ENCODE measurements around the gene LRRC7.

DNA sequence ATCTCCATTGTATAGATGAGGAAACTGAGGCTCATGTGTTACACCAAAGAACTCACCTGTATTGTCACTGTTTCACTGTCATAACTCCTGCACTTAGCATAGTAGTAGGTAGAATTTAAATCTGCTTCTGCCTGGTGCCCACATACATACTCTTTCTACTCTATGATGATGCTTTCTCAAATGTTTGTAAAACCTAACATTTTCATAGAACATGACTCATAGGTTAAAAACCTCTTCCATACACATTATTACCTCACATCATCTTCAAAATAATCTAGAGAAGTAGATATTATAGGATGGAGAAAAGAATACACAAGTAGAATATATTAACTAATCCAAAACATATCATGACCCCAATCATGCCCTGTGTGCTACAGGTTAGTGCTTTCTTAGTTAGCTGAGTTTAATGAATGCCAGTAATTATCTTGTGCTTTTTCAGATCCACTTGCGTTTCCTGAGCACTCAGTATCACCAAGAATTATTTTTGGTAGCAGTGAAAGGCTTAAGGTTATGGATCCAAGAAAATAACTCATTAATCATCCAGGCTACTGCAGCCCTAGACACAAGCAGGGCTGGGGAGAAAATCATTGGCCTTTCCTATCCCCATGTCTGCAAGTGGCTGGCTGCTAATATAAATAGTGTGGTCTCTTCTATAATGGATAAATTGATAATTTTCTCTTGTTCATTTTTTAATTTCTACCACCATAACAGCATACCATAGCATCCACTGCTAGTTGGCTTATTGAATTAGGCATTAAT, 480.8 kb downstream of the LRRC7 start:
- TF ChIP-seq, protein P1, sequence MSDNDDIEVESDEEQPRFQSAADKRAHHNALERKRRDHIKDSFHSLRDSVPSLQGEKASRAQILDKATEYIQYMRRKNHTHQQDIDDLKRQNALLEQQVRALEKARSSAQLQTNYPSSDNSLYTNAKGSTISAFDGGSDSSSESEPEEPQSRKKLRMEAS (IDR thresholded peaks at IDR 0.05) = no peak
- TF ChIP-seq FOXM1 (IDR thresholded peaks at IDR 0.05; ENCODE audit: borderline replicate concordance, low read depth) (no peak), EP300 (IDR thresholded peaks at IDR 0.05; ENCODE audit: borderline replicate concordance) (no peak), CREB1 (IDR thresholded peaks at IDR 0.05; ENCODE audit: low read depth) (no peak), TCF12 (IDR thresholded peaks at IDR 0.05; ENCODE audit: low read depth) (no peak), NFIC (IDR thresholded peaks at IDR 0.05) (no peak), CEBPB (IDR thresholded peaks at IDR 0.05) (no peak), YY1 (IDR thresholded peaks at IDR 0.05; ENCODE audit: low read depth) (no peak), TAF1 (IDR thresholded peaks at IDR 0.05; ENCODE audit: low read depth) (no peak)
- TF ChIP-seq, protein P2, sequence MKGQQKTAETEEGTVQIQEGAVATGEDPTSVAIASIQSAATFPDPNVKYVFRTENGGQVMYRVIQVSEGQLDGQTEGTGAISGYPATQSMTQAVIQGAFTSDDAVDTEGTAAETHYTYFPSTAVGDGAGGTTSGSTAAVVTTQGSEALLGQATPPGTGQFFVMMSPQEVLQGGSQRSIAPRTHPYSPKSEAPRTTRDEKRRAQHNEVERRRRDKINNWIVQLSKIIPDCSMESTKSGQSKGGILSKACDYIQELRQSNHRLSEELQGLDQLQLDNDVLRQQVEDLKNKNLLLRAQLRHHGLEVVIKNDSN (IDR thresholded peaks at IDR 0.05) = no peak
- TF ChIP-seq, protein P3, sequence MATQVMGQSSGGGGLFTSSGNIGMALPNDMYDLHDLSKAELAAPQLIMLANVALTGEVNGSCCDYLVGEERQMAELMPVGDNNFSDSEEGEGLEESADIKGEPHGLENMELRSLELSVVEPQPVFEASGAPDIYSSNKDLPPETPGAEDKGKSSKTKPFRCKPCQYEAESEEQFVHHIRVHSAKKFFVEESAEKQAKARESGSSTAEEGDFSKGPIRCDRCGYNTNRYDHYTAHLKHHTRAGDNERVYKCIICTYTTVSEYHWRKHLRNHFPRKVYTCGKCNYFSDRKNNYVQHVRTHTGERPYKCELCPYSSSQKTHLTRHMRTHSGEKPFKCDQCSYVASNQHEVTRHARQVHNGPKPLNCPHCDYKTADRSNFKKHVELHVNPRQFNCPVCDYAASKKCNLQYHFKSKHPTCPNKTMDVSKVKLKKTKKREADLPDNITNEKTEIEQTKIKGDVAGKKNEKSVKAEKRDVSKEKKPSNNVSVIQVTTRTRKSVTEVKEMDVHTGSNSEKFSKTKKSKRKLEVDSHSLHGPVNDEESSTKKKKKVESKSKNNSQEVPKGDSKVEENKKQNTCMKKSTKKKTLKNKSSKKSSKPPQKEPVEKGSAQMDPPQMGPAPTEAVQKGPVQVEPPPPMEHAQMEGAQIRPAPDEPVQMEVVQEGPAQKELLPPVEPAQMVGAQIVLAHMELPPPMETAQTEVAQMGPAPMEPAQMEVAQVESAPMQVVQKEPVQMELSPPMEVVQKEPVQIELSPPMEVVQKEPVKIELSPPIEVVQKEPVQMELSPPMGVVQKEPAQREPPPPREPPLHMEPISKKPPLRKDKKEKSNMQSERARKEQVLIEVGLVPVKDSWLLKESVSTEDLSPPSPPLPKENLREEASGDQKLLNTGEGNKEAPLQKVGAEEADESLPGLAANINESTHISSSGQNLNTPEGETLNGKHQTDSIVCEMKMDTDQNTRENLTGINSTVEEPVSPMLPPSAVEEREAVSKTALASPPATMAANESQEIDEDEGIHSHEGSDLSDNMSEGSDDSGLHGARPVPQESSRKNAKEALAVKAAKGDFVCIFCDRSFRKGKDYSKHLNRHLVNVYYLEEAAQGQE (IDR thresholded peaks at IDR 0.05; ENCODE audit: low read depth) = no peak
